SK-N-SH (cell line): ENCODE results near the gene NCLN. TPM values are rescaled to one million over a fixed set of nuclear protein-coding genes. Genes with fewer than 3 reads are reported as not detected.

Experiments
- CTCF ChIA-PET: fragments of 300-600, 350-600 bp; formaldehyde crosslinking; extraction: SDS; loops from one replicate; lab custom pipeline; 2021; lab: Yijun Ruan, JAX
- POLR2A ChIA-PET: fragments of 350-600 bp; sonication (Branson Sonifier 250); formaldehyde crosslinking; extraction: SDS; loops from one replicate; lab custom pipeline; 2020; ENCODE audit warnings: antibody characterized with exemption, inconsistent platforms; lab: Yijun Ruan, JAX
- DNase-seq: peaks from one replicate; pipeline ENCODE4 v3.0.0; 2012
- H2AFZ ChIP-seq: fragments of 200-600 bp; sonication (generic); 2 replicates; pipeline ENCODE4 v1.8.1; 2016; ENCODE audit warnings: antibody characterized with exemption, mild to moderate bottlenecking, low read depth
- H3F3A ChIP-seq: fragments of 200-600 bp; sonication (generic); replicated peaks from 2 replicates; pipeline ENCODE3; 2016; ENCODE audit warnings: antibody characterized with exemption, mild to moderate bottlenecking; ENCODE audit not compliant: insufficient read depth
- H3K27ac ChIP-seq, 2 experiments: fragments of 200-500 bp in 1 of 2; fragments of 200-600 bp in 1 of 2; sonication (Bioruptor generic) in 1 of 2; sonication (generic), shearing (Covaris generic) in 1 of 2; 2 replicates each; pipeline versions ENCODE4 v1.5.1 to v1.6.1; 2014 to 2016; ENCODE audit warnings: low read depth in 2 of 2, inconsistent platforms in 1 of 2, low read length in 1 of 2, mild to moderate bottlenecking in 1 of 2, mixed read lengths in 1 of 2
- H3K27me3 ChIP-seq: fragments of 200-600 bp; sonication (generic), shearing (Covaris generic); 2 replicates; pipeline ENCODE4 v1.6.1; 2016; ENCODE audit warnings: mixed run types; ENCODE audit not compliant: insufficient read depth
- H3K36me3 ChIP-seq, 2 experiments: fragments of 200-500 bp in 1 of 2; fragments of 200-600 bp in 1 of 2; sonication (Bioruptor generic) in 1 of 2; sonication (generic) in 1 of 2; replicated peaks in 1 of 2; 2 replicates each; pipeline versions ENCODE3 to v1.5.1; 2014 to 2016; ENCODE audit warnings: low read length in 1 of 2, mild to moderate bottlenecking in 1 of 2; ENCODE audit not compliant: insufficient read depth in 2 of 2, control insufficient read depth in 1 of 2
- H3K4me1 ChIP-seq, 2 experiments: fragments of 200-500 bp in 1 of 2; fragments of 200-600 bp in 1 of 2; sonication (Bioruptor generic) in 1 of 2; sonication (generic), shearing (Covaris generic) in 1 of 2; 2 replicates each; pipeline versions ENCODE4 v1.5.1 to v1.6.1; 2014 to 2016; ENCODE audit warnings: low read depth in 1 of 2, low read length in 1 of 2, mixed run types in 1 of 2; ENCODE audit not compliant: insufficient read depth in 2 of 2, control insufficient read depth in 1 of 2
- H3K4me2 ChIP-seq: fragments of 200-600 bp; sonication (generic), shearing (Covaris generic); 2 replicates; pipeline ENCODE4 v1.6.1; 2017; ENCODE audit warnings: mixed run types
- H3K4me3 ChIP-seq, 2 experiments: fragments of 200-500 bp in 1 of 2; fragments of 200-600 bp in 1 of 2; sonication (Bioruptor generic) in 1 of 2; sonication (generic), shearing (Covaris generic) in 1 of 2; 2 replicates each; pipeline versions ENCODE4 v1.5.1 to v1.8.1; 2014 to 2016; ENCODE audit warnings: low read depth in 2 of 2, inconsistent platforms in 1 of 2, low read length in 1 of 2, mild to moderate bottlenecking in 1 of 2, mixed read lengths in 1 of 2, moderate library complexity in 1 of 2
- H3K79me2 ChIP-seq: fragments of 200-600 bp; sonication (generic); 2 replicates; pipeline ENCODE4 v1.8.1; 2017; ENCODE audit warnings: mild to moderate bottlenecking; ENCODE audit not compliant: insufficient read depth
- H3K9ac ChIP-seq: fragments of 200-600 bp; sonication (generic); 2 replicates; pipeline ENCODE4 v1.6.1; 2017; ENCODE audit warnings: mixed run types
- H3K9me2 ChIP-seq: fragments of 200-600 bp; sonication (generic); 2 replicates; pipeline ENCODE4 v1.6.1; 2017; ENCODE audit warnings: mixed run types
- H3K9me3 ChIP-seq: fragments of 200-600 bp; sonication (generic); 2 replicates; pipeline ENCODE4 v1.6.1; 2017; ENCODE audit warnings: mixed run types, mild to moderate bottlenecking, moderate library complexity
- H4K20me1 ChIP-seq: fragments of 200-600 bp; sonication (generic); 2 replicates; pipeline ENCODE4 v1.6.1; 2017; ENCODE audit warnings: mild to moderate bottlenecking, mixed run types; ENCODE audit not compliant: insufficient read depth
- CHD2 ChIP-seq: fragments of 150-350 bp; IDR thresholded peaks from 2 replicates; pipeline ENCODE4 v1.6.1; 2018; ENCODE audit warnings: low read length; ENCODE audit not compliant: partially characterized antibody
- CTCF ChIP-seq: fragments of 200-600 bp; sonication (generic); IDR thresholded peaks from 2 replicates; pipeline ENCODE4 v1.6.1; 2017; ENCODE audit warnings: antibody characterized with exemption, mild to moderate bottlenecking, moderate library complexity
- EZH2phosphoT487 ChIP-seq: fragments of 200-600 bp; sonication (generic); IDR thresholded peaks from 2 replicates; pipeline ENCODE4 v1.6.1; 2017; ENCODE audit warnings: low read depth, mixed run types, mild to moderate bottlenecking, antibody characterized with exemption, moderate library complexity, borderline replicate concordance
- FOSL2 ChIP-seq: IDR thresholded peaks from 2 replicates; pipeline ENCODE4 v1.4.0; 2012; ENCODE audit warnings: low read depth, mild to moderate bottlenecking, moderate library complexity, borderline replicate concordance
- JUND ChIP-seq: IDR thresholded peaks from 2 replicates; pipeline ENCODE4 v1.4.0; 2012
- RAD21 ChIP-seq: IDR thresholded peaks from 2 replicates; pipeline ENCODE4 v1.6.1; 2012; ENCODE audit warnings: mild to moderate bottlenecking, low read length
- RCOR1 ChIP-seq: fragments of 150-350 bp; IDR thresholded peaks from 2 replicates; pipeline ENCODE4 v1.6.1; 2017; ENCODE audit warnings: antibody characterized with exemption, low read length
- SMC3 ChIP-seq: IDR thresholded peaks from 2 replicates; pipeline ENCODE4 v1.6.1; 2012; ENCODE audit warnings: low read depth, low read length, improper control_type of control experiment
- TCF12 ChIP-seq: IDR thresholded peaks from 2 replicates; pipeline ENCODE4 v1.4.0; 2012
- ZBTB33 ChIP-seq: IDR thresholded peaks from 2 replicates; pipeline ENCODE4 v1.4.0; 2012; ENCODE audit warnings: low read depth, borderline replicate concordance
- WGBS: methylation state at CpG from one replicate; pipeline ENCODE4 v1.1.6; 2017; ENCODE audit warnings: low lambda C conversion rate; 5-methylcytosine and 5-hydroxymethylcytosine counted together
- polyA plus RNA-seq, 3 experiments: library from polyadenylated mRNA; depleted of rRNA; stranded (reverse); fragments of >200 nt; gene quantifications; 2 replicates each; pipeline ENCODE4 v1.2.3, GENCODE V29; 2012
- TF ChIP-seq, protein P1 (sequence below): IDR thresholded peaks from 2 replicates; pipeline ENCODE4 v1.4.0; 2012; ENCODE audit warnings: low read depth, borderline replicate concordance
- TF ChIP-seq, protein P2 (sequence below): fragments of 150-350 bp; IDR thresholded peaks from 2 replicates; pipeline ENCODE4 v1.6.1; 2016; ENCODE audit warnings: mild to moderate bottlenecking, low read depth, low read length

Gene NCLN
- polyA plus RNA-seq, 1 of the 3 experiments (the other 2 are of a cell fraction), result 69.0 TPM

DNA sequence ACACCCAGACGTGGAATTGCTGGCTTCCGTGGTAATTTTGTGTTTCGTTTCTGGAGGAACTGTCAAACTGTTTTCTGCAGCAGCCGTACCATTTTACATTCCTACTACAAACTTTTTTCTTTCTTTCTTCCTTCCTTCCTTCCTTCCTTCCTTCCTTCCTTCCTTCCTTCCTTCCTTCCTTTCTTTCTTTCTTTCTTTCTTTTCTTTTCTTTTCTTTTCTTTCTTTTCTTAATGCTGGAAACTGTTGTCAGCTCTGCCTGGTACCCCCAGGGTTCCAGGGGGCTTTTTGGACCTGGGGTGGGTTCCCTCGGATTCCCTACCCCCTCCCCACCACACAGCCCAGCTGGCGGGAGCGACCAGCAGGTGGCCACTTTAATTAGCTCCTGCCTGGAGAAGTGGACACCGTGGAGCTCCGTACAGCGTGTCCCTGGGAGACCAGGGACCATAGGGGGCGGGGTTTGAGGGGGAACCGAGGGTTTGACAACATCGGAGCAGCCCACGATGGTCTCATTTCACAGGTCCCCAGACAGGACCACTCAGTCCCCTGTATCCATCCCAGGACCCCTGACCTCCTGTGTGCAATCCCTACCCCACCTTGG lies 63.1 kb downstream of the NCLN start (continued):
- TF ChIP-seq ZBTB33, result no peak
- TF ChIP-seq, protein P1, sequence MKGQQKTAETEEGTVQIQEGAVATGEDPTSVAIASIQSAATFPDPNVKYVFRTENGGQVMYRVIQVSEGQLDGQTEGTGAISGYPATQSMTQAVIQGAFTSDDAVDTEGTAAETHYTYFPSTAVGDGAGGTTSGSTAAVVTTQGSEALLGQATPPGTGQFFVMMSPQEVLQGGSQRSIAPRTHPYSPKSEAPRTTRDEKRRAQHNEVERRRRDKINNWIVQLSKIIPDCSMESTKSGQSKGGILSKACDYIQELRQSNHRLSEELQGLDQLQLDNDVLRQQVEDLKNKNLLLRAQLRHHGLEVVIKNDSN, result no peak

- ChIA-PET CTCF (interaction anchor here (1.0 kb wide), 1 partner anchor 25 kb away, joined by 3 read pairs; the partner anchor contains the start of gene CELF5), POLR2A (no interaction called here)
- Histone ChIP-seq H3K36me3 (no peaks in the 10 kb centered on the region), H3K4me1 (no peaks in the 10 kb centered on the region), H3K4me3 (no peak overlapping the region), H3K4me2 (no peak overlapping the region), H2AFZ (no peak overlapping the region), H3K27me3 (no peaks in the 10 kb centered on the region), H3F3A (no peaks in the 10 kb centered on the region), H3K9ac (no peak overlapping the region), H3K9me3 (no peaks in the 10 kb centered on the region), H3K27ac (no peak overlapping the region), H4K20me1 (no peaks in the 10 kb centered on the region), H3K79me2 (no peaks in the 10 kb centered on the region), H3K9me2 (no peaks in the 10 kb centered on the region)
- TF ChIP-seq CHD2, result no peak
- no peak for TF ChIP-seq RCOR1
- TF ChIP-seq, protein P2, sequence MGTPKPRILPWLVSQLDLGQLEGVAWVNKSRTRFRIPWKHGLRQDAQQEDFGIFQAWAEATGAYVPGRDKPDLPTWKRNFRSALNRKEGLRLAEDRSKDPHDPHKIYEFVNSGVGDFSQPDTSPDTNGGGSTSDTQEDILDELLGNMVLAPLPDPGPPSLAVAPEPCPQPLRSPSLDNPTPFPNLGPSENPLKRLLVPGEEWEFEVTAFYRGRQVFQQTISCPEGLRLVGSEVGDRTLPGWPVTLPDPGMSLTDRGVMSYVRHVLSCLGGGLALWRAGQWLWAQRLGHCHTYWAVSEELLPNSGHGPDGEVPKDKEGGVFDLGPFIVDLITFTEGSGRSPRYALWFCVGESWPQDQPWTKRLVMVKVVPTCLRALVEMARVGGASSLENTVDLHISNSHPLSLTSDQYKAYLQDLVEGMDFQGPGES, result no peak
- TF ChIP-seq JUND, result no peak
- TF ChIP-seq TCF12, result no peak
- peak; percentile 64 for DNase-seq
- 79% methylated on average over 10 of the region's 10 CpGs for WGBS
Measured at GRCh38 chr19:3249408-3249807, 63.7 kb downstream of the NCLN start.

DNA sequence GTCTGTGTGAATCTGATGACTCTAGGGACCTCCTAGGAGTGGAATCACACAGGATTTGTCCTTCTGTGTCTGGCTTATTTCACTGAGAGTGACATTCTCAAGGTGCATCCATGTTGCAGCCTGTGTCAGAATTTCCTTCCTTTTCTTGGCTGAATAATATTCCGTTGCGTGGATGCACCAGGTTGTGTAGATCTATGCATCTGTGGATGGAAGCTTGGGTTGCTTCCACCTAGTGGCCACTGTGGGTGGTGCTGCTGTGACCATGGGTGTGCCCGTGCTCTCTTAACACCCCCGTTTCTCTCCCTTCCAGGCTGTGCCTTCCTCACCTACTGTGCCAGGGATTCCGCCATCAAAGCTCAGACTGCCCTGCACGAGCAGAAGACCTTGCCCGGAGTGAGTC lies 64.9 kb downstream of the NCLN start:
- Histone ChIP-seq H3K36me3 (no peaks in the 10 kb centered on the region), H3K27ac (no peak overlapping the region), H3K27me3 (peaks cover 4% of the 10 kb centered on the region; the same call in 1 of the 2 replicates), H3K4me3 (no peak overlapping the region), H3F3A (no peaks in the 10 kb centered on the region), H3K4me2 (no peak overlapping the region), H3K79me2 (no peaks in the 10 kb centered on the region), H3K9me3 (no peaks in the 10 kb centered on the region), H2AFZ (no peak overlapping the region), H3K9ac (no peak overlapping the region), H4K20me1 (no peaks in the 10 kb centered on the region), H3K9me2 (no peaks in the 10 kb centered on the region), H3K4me1 (no peaks in the 10 kb centered on the region)
- ChIA-PET POLR2A (no interaction called here), CTCF (interaction anchor here (1.1 to 2.0 kb wide), 4 partner anchors 12 to 26 kb away, joined by 3 to 5 read pairs (median 4); partner anchors contain the start of gene CELF5)
- 68% methylated on average over 6 of the region's 7 CpGs for WGBS
- DNase-seq, result peak; percentile 62
- TF ChIP-seq SMC3 (peak; percentile 32; the same call in 1 of the 2 replicates), EZH2phosphoT487 (no peak), CTCF (peak; percentile 52), FOSL2 (no peak), RAD21 (peak; percentile 25; the same call in 1 of the 2 replicates)
